IMR-90 (cell line): ENCODE measurements around the gene CASZ1. TPM values are rescaled to one million over a fixed set of nuclear protein-coding genes. Genes with fewer than 3 reads are reported as not detected.
A peak's percentile ranks its signal among the peaks of the same experiment; 100 is the strongest.

Source experiments
- ATAC-seq: fragments of 200-7000 bp; cut with Tn5 transposase; 2 replicates; pipeline ENCODE4 v1.9.1; 2020; ENCODE audit warnings: low read depth, mild to moderate bottlenecking, moderate library complexity
- BruUV-seq: library from RNA; stranded (reverse); fragments of 400-500 nt; replicated peaks from 2 replicates; lab custom pipeline; 2021; lab: Mats Ljungman, UMichigan
- CTCF ChIA-PET: fragments of 300-600 bp; formaldehyde crosslinking; extraction: SDS; loops from one replicate; lab custom pipeline; 2021; ENCODE audit warnings: antibody characterized with exemption; lab: Yijun Ruan, JAX
- POLR2A ChIA-PET: fragments of 300-600 bp; sonication (Branson Sonifier 250); formaldehyde crosslinking; loops from one replicate; lab custom pipeline; 2022; ENCODE audit warnings: antibody characterized with exemption; ENCODE audit not compliant: unreplicated experiment; lab: Charles Lee
- DNase-seq: peaks from one replicate; pipeline ENCODE4 v3.0.0; 2013
- H2AFZ ChIP-seq: replicated peaks from 2 replicates; pipeline ENCODE3; 2013; ENCODE audit warnings: low read length, mild to moderate bottlenecking; ENCODE audit not compliant: poor library complexity
- H2AK5ac ChIP-seq: 2 replicates; pipeline ENCODE4 v1.6.1; 2013; ENCODE audit warnings: low read depth, low read length, inconsistent platforms
- H2AK9ac ChIP-seq: replicated peaks from 2 replicates; pipeline ENCODE3; 2013; ENCODE audit warnings: mild to moderate bottlenecking, low read depth, low read length, moderate library complexity; ENCODE audit not compliant: poor library complexity
- H2BK120ac ChIP-seq: 2 replicates; pipeline ENCODE4 v1.6.1; 2013; ENCODE audit warnings: low read depth, low read length, inconsistent platforms
- H2BK15ac ChIP-seq: 3 replicates; pipeline ENCODE4 v1.6.1; 2013; ENCODE audit warnings: low read depth, low read length, inconsistent platforms
- H2BK20ac ChIP-seq: 2 replicates; pipeline ENCODE4 v1.6.1; 2013; ENCODE audit warnings: low read depth, mild to moderate bottlenecking, inconsistent platforms, low read length, moderate library complexity
- H2BK5ac ChIP-seq: 2 replicates; pipeline ENCODE4 v1.6.1; 2013; ENCODE audit warnings: mild to moderate bottlenecking, low read depth, low read length, inconsistent platforms; ENCODE audit not compliant: poor library complexity, severe bottlenecking
- H3K14ac ChIP-seq: replicated peaks from 2 replicates; pipeline ENCODE4 v1.6.1; 2013; ENCODE audit warnings: low read depth, low read length, inconsistent platforms
- H3K18ac ChIP-seq: 2 replicates; pipeline ENCODE4 v1.6.1; 2013; ENCODE audit warnings: low read depth, low read length, control low read depth
- H3K23ac ChIP-seq: 2 replicates; pipeline ENCODE4 v1.6.1; 2013; ENCODE audit warnings: low read depth, low read length, inconsistent platforms
- H3K27ac ChIP-seq: 2 replicates; pipeline ENCODE4 v1.5.1; 2013; ENCODE audit warnings: mild to moderate bottlenecking, control low read depth, low read length; ENCODE audit not compliant: insufficient read depth
- H3K27me3 ChIP-seq: 2 replicates; pipeline ENCODE4 v1.6.1; 2013; ENCODE audit warnings: low read length; ENCODE audit not compliant: control insufficient read depth, insufficient read depth
- H3K36me3 ChIP-seq: 2 replicates; pipeline ENCODE4 v1.6.1; 2013; ENCODE audit warnings: low read length, mixed read lengths; ENCODE audit not compliant: control insufficient read depth, insufficient read depth
- H3K4ac ChIP-seq: 2 replicates; pipeline ENCODE4 v1.6.1; 2013; ENCODE audit warnings: low read depth, low read length, inconsistent platforms
- H3K4me1 ChIP-seq: 2 replicates; pipeline ENCODE4 v1.6.1; 2013; ENCODE audit warnings: low read length, mixed read lengths; ENCODE audit not compliant: control insufficient read depth, insufficient read depth
- H3K4me2 ChIP-seq: 2 replicates; pipeline ENCODE4 v1.6.1; 2013; ENCODE audit warnings: low read depth, mild to moderate bottlenecking, control low read depth, low read length, moderate library complexity
- H3K4me3 ChIP-seq: 2 replicates; pipeline ENCODE4 v1.5.1; 2013; ENCODE audit warnings: low read depth, mild to moderate bottlenecking, control low read depth, low read length, moderate library complexity; ENCODE audit not compliant: insufficient read depth
- H3K56ac ChIP-seq: 2 replicates; pipeline ENCODE4 v1.6.1; 2013; ENCODE audit warnings: low read length, inconsistent platforms; ENCODE audit not compliant: insufficient read depth; ENCODE audit errors: extremely low read depth
- H3K79me1 ChIP-seq, 2 experiments: 2 replicates each; pipeline ENCODE4 v1.6.1; 2013; ENCODE audit warnings: low read length in 2 of 2, inconsistent platforms in 1 of 2, low read depth in 1 of 2
- H3K9ac ChIP-seq: 2 replicates; pipeline ENCODE4 v1.6.1; 2013; ENCODE audit warnings: low read depth, low read length, control low read depth
- H3K9me1 ChIP-seq: 2 replicates; pipeline ENCODE4 v1.6.1; 2013; ENCODE audit warnings: low read length, inconsistent platforms; ENCODE audit not compliant: insufficient read depth
- H3K9me3 ChIP-seq: 2 replicates; pipeline ENCODE4 v1.6.1; 2013; ENCODE audit warnings: low read length; ENCODE audit not compliant: control insufficient read depth, insufficient read depth
- H4K20me1 ChIP-seq: 2 replicates; pipeline ENCODE4 v1.6.1; 2013; ENCODE audit warnings: low read length, inconsistent platforms; ENCODE audit not compliant: insufficient read depth
- H4K5ac ChIP-seq: 2 replicates; pipeline ENCODE4 v1.6.1; 2013; ENCODE audit warnings: mild to moderate bottlenecking, low read depth, low read length, control low read depth
- H4K8ac ChIP-seq, 2 experiments: 2 replicates each; pipeline ENCODE4 v1.6.1; 2013; ENCODE audit warnings: low read depth in 2 of 2, low read length in 2 of 2, control low read depth in 1 of 2, inconsistent platforms in 1 of 2
- H4K91ac ChIP-seq: 2 replicates; pipeline ENCODE4 v1.6.1; 2013; ENCODE audit warnings: low read depth, low read length, inconsistent platforms; ENCODE audit not compliant: insufficient read depth
- BHLHE40 ChIP-seq: fragments of 150-350 bp; IDR thresholded peaks from 2 replicates; pipeline ENCODE4 v1.6.1; 2016; ENCODE audit warnings: mild to moderate bottlenecking, low read depth, low read length
- CHD1 ChIP-seq: IDR thresholded peaks from 2 replicates; pipeline ENCODE4 v1.6.1; 2012; ENCODE audit warnings: low read depth, low read length, improper control_type of control experiment
- CTCF ChIP-seq: conservative IDR thresholded peaks from 2 replicates; pipeline ENCODE4 v1.5.1; 2012; ENCODE audit warnings: mild to moderate bottlenecking, low read depth, low read length, improper control_type of control experiment
- ELK1 ChIP-seq: fragments of 150-350 bp; IDR thresholded peaks from 2 replicates; pipeline ENCODE4 v1.6.1; 2016; ENCODE audit warnings: low read depth, mild to moderate bottlenecking, low read length, moderate library complexity, borderline replicate concordance
- FOS ChIP-seq: fragments of 150-350 bp; IDR thresholded peaks from 2 replicates; pipeline ENCODE4 v1.6.1; 2016; ENCODE audit warnings: low read depth, low read length
- MAFK ChIP-seq: IDR thresholded peaks from 2 replicates; pipeline ENCODE4 v1.6.1; 2012; ENCODE audit warnings: low read depth, low read length, improper control_type of control experiment
- MAZ ChIP-seq: IDR thresholded peaks from 2 replicates; pipeline ENCODE4 v1.6.1; 2012; ENCODE audit warnings: low read depth, mild to moderate bottlenecking, low read length, improper control_type of control experiment, moderate library complexity, borderline replicate concordance
- MXI1 ChIP-seq: IDR thresholded peaks from 2 replicates; pipeline ENCODE4 v1.6.1; 2012; ENCODE audit warnings: low read depth, mild to moderate bottlenecking, low read length, moderate library complexity, borderline replicate concordance
- NFE2L2 ChIP-seq: fragments of 150-350 bp; IDR thresholded peaks from 2 replicates; pipeline ENCODE4 v1.6.1; 2016; ENCODE audit warnings: low read depth, mild to moderate bottlenecking, low read length
- POLR2A ChIP-seq: IDR thresholded peaks from 2 replicates; pipeline ENCODE4 v1.6.1; 2012; ENCODE audit warnings: mild to moderate bottlenecking, low read depth, low read length
- RAD21 ChIP-seq: IDR thresholded peaks from 2 replicates; pipeline ENCODE4 v1.6.1; 2012; ENCODE audit warnings: low read length, improper control_type of control experiment
- RCOR1 ChIP-seq: IDR thresholded peaks from 2 replicates; pipeline ENCODE4 v1.6.1; 2012; ENCODE audit warnings: mild to moderate bottlenecking, low read length, improper control_type of control experiment; ENCODE audit not compliant: insufficient replicate concordance
- RFX5 ChIP-seq: IDR thresholded peaks from 2 replicates; pipeline ENCODE4 v1.8.0; 2012; ENCODE audit warnings: low read depth, mild to moderate bottlenecking, low read length, moderate library complexity
- SMC3 ChIP-seq: fragments of 150-350 bp; IDR thresholded peaks from 2 replicates; pipeline ENCODE4 v1.6.1; 2016; ENCODE audit warnings: low read depth, mild to moderate bottlenecking, antibody characterized with exemption, low read length, moderate library complexity
- USF2 ChIP-seq: fragments of 150-350 bp; IDR thresholded peaks from 2 replicates; pipeline ENCODE4 v1.6.1; 2017; ENCODE audit warnings: mild to moderate bottlenecking, antibody characterized with exemption, low read length, low read depth
- WGBS, 2 experiments: methylation state at CpG; one replicate each; pipeline versions ENCODE4 v1.1.5 to v1.1.7; 2013; ENCODE audit warnings: missing lambda C conversion rate in 2 of 2; ENCODE audit not compliant: insufficient read length in 1 of 2; ENCODE audit errors: extremely low coverage in 2 of 2; 5-methylcytosine and 5-hydroxymethylcytosine counted together
- dilution Hi-C: fragments of 300-500 bp; cut with HindIII; formaldehyde crosslinking; loops from one replicate; pipeline ENCODE4 v1.14.3; 2018; ENCODE audit warnings: low sequenced_read_pairs; ENCODE audit not compliant: unreplicated experiment
- in situ Hi-C: fragments of 300-500 bp; cut with MboI; formaldehyde crosslinking; loops from 3 replicates; pipeline ENCODE4 v1.14.3; 2019; ENCODE audit warnings: low sequenced_read_pairs, inconsistent platforms, mixed read lengths
- intact Hi-C: fragments of 100-400 bp; cut with micrococcal nuclease; formaldehyde crosslinking; loops from 2 replicates; pipeline ENCODE4 v1.10.0; 2022
- polyA plus RNA-seq, 3 experiments: library from polyadenylated mRNA; depleted of rRNA; stranded (reverse); fragments of >200 nt; gene quantifications; 2 replicates each; pipeline ENCODE4 v1.2.3, GENCODE V29; 2012; ENCODE audit warnings: low replicate concordance in 1 of 3
- total RNA-seq: library from RNA; depleted of rRNA; stranded (reverse); fragments of >200 nt; gene quantifications from 2 replicates; pipeline ENCODE4 v1.2.3, GENCODE V29; 2012

Gene CASZ1
- total and polyA plus RNA-seq, 2 of the 4 experiments (the other 2 are of a cell fraction), result 0.18 to 0.24 TPM

- Histone ChIP-seq H3K9ac (no peak overlapping the region), H4K91ac (no peak overlapping the region), H3K18ac (peak overlapping the region; percentile 30; the same call in 1 of the 2 replicates), H4K20me1 (peaks cover 4% of the 10 kb centered on the region; the same call in 1 of the 2 replicates), H3K14ac (no peak overlapping the region), H3K4me1 (peaks cover 22% of the 10 kb centered on the region), H3K36me3 (no peaks in the 10 kb centered on the region), H2AK5ac (no peak overlapping the region), H3K27ac (peak overlapping the region; percentile 36; the same call in 1 of the 2 replicates), H4K8ac (peak overlapping the region in 1 of 2 experiments; percentile 27; a peak in 2 of 4 replicates), H2AK9ac (peak overlapping the region; percentile 49), H3K9me1 (peaks cover 14% of the 10 kb centered on the region), H3K9me3 (no peaks in the 10 kb centered on the region), H3K4ac (0 out of 2 replicates have a peak overlapping the region, but pooled peaks have one; percentile 24), H2BK5ac (no peak overlapping the region), H2BK15ac (no peak overlapping the region), H3K4me3 (no peak overlapping the region), H2AFZ (no peak overlapping the region), H2BK20ac (no peak overlapping the region), H2BK120ac (0 out of 2 replicates have a peak overlapping the region, but pooled peaks have one; percentile 23), H4K5ac (no peak overlapping the region), H3K56ac (no peak overlapping the region), H3K23ac (no peak overlapping the region), H3K79me1 (peaks cover 3 to 32% of the 10 kb centered on the region in 2 experiments; a peak in 2 of 4 replicates), H3K27me3 (no peaks in the 10 kb centered on the region), H3K4me2 (peak overlapping the region; percentile 45)
- TF ChIP-seq RFX5, result no peak
- no peak for TF ChIP-seq MAZ
- no peak for TF ChIP-seq SMC3
- no peak for TF ChIP-seq RCOR1
- no peak for TF ChIP-seq NFE2L2
- no peak for TF ChIP-seq ELK1
- TF ChIP-seq RAD21, result no peak
- TF ChIP-seq BHLHE40, result no peak
- no peak for TF ChIP-seq CTCF
- no peak for TF ChIP-seq MXI1
- no peak for TF ChIP-seq CHD1
- TF ChIP-seq POLR2A, result no peak
- no peak for TF ChIP-seq FOS
- no peak for TF ChIP-seq MAFK
- TF ChIP-seq USF2, result no peak
- WGBS, 2 experiments, result no CpG with 5 or more reads among the region's 6 CpGs
- ChIA-PET POLR2A (no interaction called here), CTCF (interaction anchor here (1.1 kb wide), 1 partner anchor 10 kb away, joined by 3 read pairs; no protein-coding TSS in a partner anchor)
- ATAC-seq (peak; percentile 49), DNase-seq (no peak)
- intact Hi-C loops, result no loop called here
- dilution Hi-C loops, result no loop called here
- BruUV-seq, result no TSS peak
- in situ Hi-C loops, result no loop called here
Measured at GRCh38 chr1:10596780-10597179, 199.7 kb downstream of the CASZ1 start.
